Fibroblast of lung (primary cell): ENCODE data around the gene KBTBD2. TPM values are rescaled to one million over a fixed set of nuclear protein-coding genes. Genes with fewer than 3 reads are reported as not detected.

Source experiments
- polyA plus RNA-seq, 2 donors: library from polyadenylated mRNA; depleted of rRNA in 1 of 2; stranded (reverse) in 1 of 2; unstranded in 1 of 2; fragments of >200 nt; gene quantifications; 2 replicates each; pipeline ENCODE4 v1.2.1, GENCODE V29; 2011 to 2012; ENCODE audit warnings: missing spikeins in 1 of 2
- total RNA-seq: library from RNA; depleted of rRNA; stranded (reverse); fragments of >200 nt; gene quantifications from 2 replicates; pipeline ENCODE4 v1.2.1, GENCODE V29; 2014

Gene KBTBD2
- total and polyA plus RNA-seq, 2 donors (not counting 1 experiment from before 2014, with no cell fraction given) = 26.7 to 29.2 TPM

Other genes starting within 250 kb of the KBTBD2 start
- 242 and 274 TPM in 2 replicates for gene FKBP9, start 65.7 kb upstream of the KBTBD2 start, total RNA-seq
- gene FKBP9, start 65.7 kb upstream of the KBTBD2 start, polyA plus RNA-seq = 207 and 230 TPM in 2 replicates
- gene NT5C3A, start 171.0 kb upstream of the KBTBD2 start, total RNA-seq = 19.3 and 25.3 TPM in 2 replicates
- 17.2 and 18.4 TPM in 2 replicates for gene NT5C3A, start 171.0 kb upstream of the KBTBD2 start, polyA plus RNA-seq
- 9.2 and 19.2 TPM in 2 replicates for gene RP9, start 217.6 kb upstream of the KBTBD2 start, total RNA-seq
- gene RP9, start 217.6 kb upstream of the KBTBD2 start, polyA plus RNA-seq = 23.4 and 24.8 TPM in 2 replicates
- gene BBS9, start 237.8 kb upstream of the KBTBD2 start, total RNA-seq = 26.9 and 27.2 TPM in 2 replicates
- gene BBS9, start 237.8 kb upstream of the KBTBD2 start, polyA plus RNA-seq = 11.5 and 19.1 TPM in 2 replicates